ENCODE measurements around the gene POFUT2.

The POFUT2 gene

GRCh38 chr21:45220071-45220481, 67.6 kb downstream of the POFUT2 start:
- DNase-seq = no peak

- no peak for DNase-seq
Observed at GRCh38 chr21:45219517-45219916, 68.2 kb downstream of the POFUT2 start.

- no peak for DNase-seq
Observed at GRCh38 chr21:45217010-45217409, 70.7 kb downstream of the POFUT2 start.

GRCh38 chr21:45215213-45215612, 72.5 kb downstream of the POFUT2 start:
- no peak for DNase-seq
